HL-60 (cell line): Measurements from ENCODE around the gene DOCK8.

Experiments
- DNase-seq, 2 experiments: peaks; one replicate each; pipeline ENCODE4 v3.0.0-alpha.2; 2010 to 2020; ENCODE audit warnings: low read depth in 1 of 2, low spot score in 1 of 2
- H3K27ac ChIP-seq: fragments of 250-450 bp; sonication (Bioruptor Pico); replicated peaks from 2 replicates; pipeline ENCODE4 v1.5.1; 2020; ENCODE audit warnings: mild to moderate bottlenecking, moderate library complexity
- H3K27me3 ChIP-seq: fragments of 250-450 bp; sonication (Bioruptor Pico); 2 replicates; pipeline ENCODE4 v1.5.1; 2021; ENCODE audit warnings: mild to moderate bottlenecking, moderate library complexity; ENCODE audit not compliant: insufficient read depth, poor library complexity, severe bottlenecking
- H3K4me3 ChIP-seq: replicated peaks from 2 replicates; pipeline ENCODE4 v1.5.1; 2011; ENCODE audit warnings: mild to moderate bottlenecking, control low read depth, low read length; ENCODE audit not compliant: insufficient read depth
- GABPA ChIP-seq: IDR thresholded peaks from 2 replicates; pipeline ENCODE4 v1.6.1; 2012; ENCODE audit warnings: low read depth
- POLR2AphosphoS5 ChIP-seq: IDR thresholded peaks from 2 replicates; pipeline ENCODE4 v1.6.1; 2012; ENCODE audit warnings: low read depth
- SPI1 ChIP-seq: IDR thresholded peaks from 2 replicates; pipeline ENCODE4 v1.6.1; 2012; ENCODE audit warnings: low read depth, mild to moderate bottlenecking, borderline replicate concordance
- TF ChIP-seq, protein P1 (sequence below): IDR thresholded peaks from 2 replicates; pipeline ENCODE4 v1.6.1; 2012; ENCODE audit warnings: low read depth; ENCODE audit not compliant: insufficient replicate concordance
- TF ChIP-seq, protein P2 (sequence below): IDR thresholded peaks from one replicate; pipeline ENCODE4 v1.5.1; 2011; ENCODE audit warnings: low read length, control low read depth, inconsistent platforms; ENCODE audit not compliant: insufficient read depth

The DOCK8 gene

DNA sequence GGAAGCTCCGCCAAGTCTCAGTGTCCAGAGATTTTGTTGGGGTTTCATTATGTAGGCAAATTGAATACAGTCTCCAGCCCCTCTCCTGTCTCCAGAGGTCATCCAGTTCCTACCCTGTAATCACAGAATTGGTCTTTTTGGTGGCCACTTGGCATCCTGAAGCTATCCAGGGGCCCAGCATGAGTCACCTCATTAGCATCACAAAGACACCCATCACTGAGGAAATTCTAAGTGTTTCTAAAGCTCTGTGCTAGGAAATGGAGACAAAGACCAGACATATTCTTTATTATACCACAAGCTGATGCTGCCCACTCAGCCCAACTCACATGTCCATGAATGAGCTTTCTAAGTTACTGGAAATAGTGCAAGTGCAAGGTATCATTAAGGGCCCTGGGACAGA lies 229.9 kb downstream of the DOCK8 start:
- H3K27ac ChIP-seq, result no peak overlapping the region
- TF ChIP-seq, protein P1, sequence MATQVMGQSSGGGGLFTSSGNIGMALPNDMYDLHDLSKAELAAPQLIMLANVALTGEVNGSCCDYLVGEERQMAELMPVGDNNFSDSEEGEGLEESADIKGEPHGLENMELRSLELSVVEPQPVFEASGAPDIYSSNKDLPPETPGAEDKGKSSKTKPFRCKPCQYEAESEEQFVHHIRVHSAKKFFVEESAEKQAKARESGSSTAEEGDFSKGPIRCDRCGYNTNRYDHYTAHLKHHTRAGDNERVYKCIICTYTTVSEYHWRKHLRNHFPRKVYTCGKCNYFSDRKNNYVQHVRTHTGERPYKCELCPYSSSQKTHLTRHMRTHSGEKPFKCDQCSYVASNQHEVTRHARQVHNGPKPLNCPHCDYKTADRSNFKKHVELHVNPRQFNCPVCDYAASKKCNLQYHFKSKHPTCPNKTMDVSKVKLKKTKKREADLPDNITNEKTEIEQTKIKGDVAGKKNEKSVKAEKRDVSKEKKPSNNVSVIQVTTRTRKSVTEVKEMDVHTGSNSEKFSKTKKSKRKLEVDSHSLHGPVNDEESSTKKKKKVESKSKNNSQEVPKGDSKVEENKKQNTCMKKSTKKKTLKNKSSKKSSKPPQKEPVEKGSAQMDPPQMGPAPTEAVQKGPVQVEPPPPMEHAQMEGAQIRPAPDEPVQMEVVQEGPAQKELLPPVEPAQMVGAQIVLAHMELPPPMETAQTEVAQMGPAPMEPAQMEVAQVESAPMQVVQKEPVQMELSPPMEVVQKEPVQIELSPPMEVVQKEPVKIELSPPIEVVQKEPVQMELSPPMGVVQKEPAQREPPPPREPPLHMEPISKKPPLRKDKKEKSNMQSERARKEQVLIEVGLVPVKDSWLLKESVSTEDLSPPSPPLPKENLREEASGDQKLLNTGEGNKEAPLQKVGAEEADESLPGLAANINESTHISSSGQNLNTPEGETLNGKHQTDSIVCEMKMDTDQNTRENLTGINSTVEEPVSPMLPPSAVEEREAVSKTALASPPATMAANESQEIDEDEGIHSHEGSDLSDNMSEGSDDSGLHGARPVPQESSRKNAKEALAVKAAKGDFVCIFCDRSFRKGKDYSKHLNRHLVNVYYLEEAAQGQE, result no peak
- TF ChIP-seq SPI1 (no peak), POLR2AphosphoS5 (no peak), GABPA (no peak)
- TF ChIP-seq, protein P2, sequence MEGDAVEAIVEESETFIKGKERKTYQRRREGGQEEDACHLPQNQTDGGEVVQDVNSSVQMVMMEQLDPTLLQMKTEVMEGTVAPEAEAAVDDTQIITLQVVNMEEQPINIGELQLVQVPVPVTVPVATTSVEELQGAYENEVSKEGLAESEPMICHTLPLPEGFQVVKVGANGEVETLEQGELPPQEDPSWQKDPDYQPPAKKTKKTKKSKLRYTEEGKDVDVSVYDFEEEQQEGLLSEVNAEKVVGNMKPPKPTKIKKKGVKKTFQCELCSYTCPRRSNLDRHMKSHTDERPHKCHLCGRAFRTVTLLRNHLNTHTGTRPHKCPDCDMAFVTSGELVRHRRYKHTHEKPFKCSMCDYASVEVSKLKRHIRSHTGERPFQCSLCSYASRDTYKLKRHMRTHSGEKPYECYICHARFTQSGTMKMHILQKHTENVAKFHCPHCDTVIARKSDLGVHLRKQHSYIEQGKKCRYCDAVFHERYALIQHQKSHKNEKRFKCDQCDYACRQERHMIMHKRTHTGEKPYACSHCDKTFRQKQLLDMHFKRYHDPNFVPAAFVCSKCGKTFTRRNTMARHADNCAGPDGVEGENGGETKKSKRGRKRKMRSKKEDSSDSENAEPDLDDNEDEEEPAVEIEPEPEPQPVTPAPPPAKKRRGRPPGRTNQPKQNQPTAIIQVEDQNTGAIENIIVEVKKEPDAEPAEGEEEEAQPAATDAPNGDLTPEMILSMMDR, result no peak
- no peak for DNase-seq
- no peaks in the 10 kb centered on the region for H3K27me3 ChIP-seq
- H3K4me3 ChIP-seq, result no peak overlapping the region

DNA sequence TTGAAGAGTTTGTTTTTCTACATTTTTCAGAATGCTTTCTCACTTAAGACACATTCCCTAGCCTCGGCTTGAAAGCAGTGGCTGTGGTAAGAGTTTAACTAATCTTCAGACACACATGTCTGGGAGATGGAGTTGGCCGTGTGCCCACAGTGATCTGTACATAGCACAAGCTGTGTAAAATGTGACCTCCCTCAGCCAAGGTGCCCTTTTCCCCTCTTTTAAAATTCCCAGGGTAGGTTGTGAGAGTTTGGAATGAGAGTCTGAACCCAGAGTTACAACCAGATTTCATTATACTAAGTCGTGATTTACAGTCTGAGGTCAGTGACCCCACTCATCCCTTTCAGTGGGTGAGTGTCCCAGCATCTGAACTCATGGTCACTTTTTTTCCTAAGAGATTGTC lies 230.4 kb downstream of the DOCK8 start:
- Histone ChIP-seq H3K27ac (no peak overlapping the region), H3K4me3 (no peak overlapping the region), H3K27me3 (no peaks in the 10 kb centered on the region)
- DNase-seq, result no peak
- TF ChIP-seq POLR2AphosphoS5 (no peak), GABPA (no peak), SPI1 (no peak)
- TF ChIP-seq, protein P2, result no peak
- TF ChIP-seq, protein P1, result no peak

DNA sequence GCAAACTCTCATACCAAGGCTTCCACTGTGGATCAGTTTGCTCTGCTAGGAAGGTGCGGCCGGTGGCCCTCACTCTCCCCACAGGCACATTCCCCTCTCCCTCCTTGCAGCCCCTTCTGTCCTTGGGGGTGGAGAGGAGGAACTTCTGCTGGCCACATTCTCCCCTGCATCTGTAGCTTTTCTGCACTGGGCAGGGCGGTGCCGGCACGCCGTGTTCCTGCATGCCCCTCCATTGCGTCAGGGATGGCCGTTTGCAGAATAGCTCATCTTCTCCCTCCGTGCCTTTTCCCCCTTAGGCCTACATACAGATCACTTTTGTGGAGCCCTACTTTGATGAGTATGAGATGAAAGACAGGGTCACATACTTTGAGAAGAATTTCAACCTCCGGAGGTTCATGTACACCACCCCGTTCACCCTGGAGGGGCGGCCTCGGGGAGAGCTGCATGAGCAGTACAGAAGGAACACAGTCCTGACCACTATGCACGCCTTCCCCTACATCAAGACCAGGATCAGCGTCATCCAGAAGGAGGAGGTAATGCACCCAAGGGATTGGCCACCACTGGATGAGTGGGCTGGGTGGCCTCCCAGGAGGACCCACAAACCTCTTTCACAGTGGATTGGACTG lies 231.5 kb downstream of the DOCK8 start:
- Histone ChIP-seq H3K4me3 (no peak overlapping the region), H3K27me3 (no peaks in the 10 kb centered on the region), H3K27ac (no peak overlapping the region)
- TF ChIP-seq SPI1, result no peak
- TF ChIP-seq, protein P2, result no peak
- TF ChIP-seq GABPA, result no peak
- TF ChIP-seq, protein P1, result no peak
- TF ChIP-seq POLR2AphosphoS5, result no peak
- no peak for DNase-seq
